HS-5 (cell line): ENCODE data around the gene NUMBL.
"Not testable (repeated sequence)": the region's sequence is repeated elsewhere in the genome, so short reads cannot be mapped to it uniquely, and the experiment has no call there.

ENCODE experiments used
- DNase-seq: peaks from one replicate; pipeline ENCODE4 v3.0.0-alpha.2; 2012; ENCODE audit warnings: low read depth

Gene NUMBL

GRCh38 chr19:40690050-40690692, at the start of gene NUMBL:
NUMBL (minus strand) TSS chr19:40690651; CDS start chr19:40690483, 168 bp downstream.
- no peak for DNase-seq

- DNase-seq = no peak
Observed at GRCh38 chr19:40739030-40739839, 48.8 kb upstream of the NUMBL start.

GRCh38 chr19:40737102-40737644, 46.7 kb upstream of the NUMBL start:
- DNase-seq = no peak

GRCh38 chr19:40736661-40737060, 46.2 kb upstream of the NUMBL start:
- DNase-seq = no peak

- no peak for DNase-seq
Observed at GRCh38 chr19:40735013-40735771, 44.7 kb upstream of the NUMBL start.

- no peak for DNase-seq
Observed at GRCh38 chr19:40733149-40733548, 42.7 kb upstream of the NUMBL start.

GRCh38 chr19:40732304-40732703, 41.9 kb upstream of the NUMBL start:
- not testable (repeated sequence) for DNase-seq

GRCh38 chr19:40730065-40730464, 39.6 kb upstream of the NUMBL start:
- DNase-seq = not testable (repeated sequence)

- no peak for DNase-seq
Observed at GRCh38 chr19:40726279-40726678, 35.8 kb upstream of the NUMBL start.

- DNase-seq = no peak
Observed at GRCh38 chr19:40724855-40725254, 34.4 kb upstream of the NUMBL start.

GRCh38 chr19:40724315-40724714, 33.9 kb upstream of the NUMBL start:
- DNase-seq = no peak

GRCh38 chr19:40723661-40724254, 33.3 kb upstream of the NUMBL start:
- DNase-seq = no peak

GRCh38 chr19:40721936-40722661, 31.6 kb upstream of the NUMBL start:
- no peak for DNase-seq

- no peak for DNase-seq
Observed at GRCh38 chr19:40721140-40721486, 30.7 kb upstream of the NUMBL start.

- no peak for DNase-seq
Observed at GRCh38 chr19:40719414-40719894, 29.0 kb upstream of the NUMBL start.

GRCh38 chr19:40718774-40719391, 28.4 kb upstream of the NUMBL start:
- no peak for DNase-seq

GRCh38 chr19:40717880-40718773, 27.7 kb upstream of the NUMBL start:
- DNase-seq = no peak

GRCh38 chr19:40717325-40717879, 27.0 kb upstream of the NUMBL start:
- DNase-seq = no peak
